Breast epithelium (tissue), 4 donors: Measurements from ENCODE around the gene TTLL11. TPM values are rescaled to one million over a fixed set of nuclear protein-coding genes. Genes with fewer than 3 reads are reported as not detected.

ENCODE experiments used
- DNase-seq, 2 donors: peaks; one replicate each; pipeline ENCODE4 v3.0.0-alpha.2; 2019; ENCODE audit warnings: low spot score in 2 of 2
- H3K27ac ChIP-seq, 2 donors: fragments of 200-600 bp; sonication (generic) in 1 of 2; one replicate each; pipeline ENCODE4 v1.5.1; 2016 to 2019; ENCODE audit warnings: mild to moderate bottlenecking in 1 of 2
- H3K27me3 ChIP-seq, 2 donors: fragments of 200-600 bp; sonication (generic) in 1 of 2; one replicate each; pipeline versions ENCODE4 v1.5.1 to v1.6.0; 2017 to 2019; ENCODE audit warnings: control low read depth in 1 of 2, mild to moderate bottlenecking in 1 of 2
- H3K36me3 ChIP-seq: fragments of 200-600 bp; one replicate; pipeline ENCODE4 v1.5.1; 2019
- H3K4me1 ChIP-seq, 2 donors: fragments of 200-600 bp; sonication (generic); one replicate each; pipeline ENCODE4 v1.5.1; 2016 to 2019; ENCODE audit warnings: control low read depth in 1 of 2
- H3K4me3 ChIP-seq, 3 donors: fragments of 200-600 bp; sonication (generic); 1 replicate in 2 of 3; 2 replicates in 1 of 3; pipeline ENCODE4 v1.5.1; 2016 to 2019; ENCODE audit warnings: mild to moderate bottlenecking in 3 of 3, moderate library complexity in 2 of 3
- H3K9me3 ChIP-seq, 2 donors: fragments of 200-600 bp; sonication (generic) in 1 of 2; one replicate each; pipeline ENCODE4 v1.5.1; 2016 to 2019; ENCODE audit warnings: control low read depth in 1 of 2
- CTCF ChIP-seq, 3 donors: fragments of 450-650 bp; IDR thresholded peaks; one replicate each; pipeline ENCODE4 v1.5.1; 2016 to 2017; ENCODE audit warnings: antibody characterized with exemption in 3 of 3, mild to moderate bottlenecking in 3 of 3, moderate library complexity in 3 of 3
- POLR2A ChIP-seq: fragments of 450-650 bp; IDR thresholded peaks from one replicate; pipeline ENCODE4 v1.6.1; 2016; ENCODE audit warnings: antibody characterized with exemption, mild to moderate bottlenecking, moderate library complexity
- POLR2AphosphoS5 ChIP-seq, 3 donors: sonication (generic); formaldehyde crosslinking; IDR thresholded peaks; one replicate each; pipeline ENCODE4 v1.6.1; 2017; ENCODE audit warnings: antibody characterized with exemption in 3 of 3
- intact Hi-C: fragments of 100-400 bp; cut with DNase I; formaldehyde crosslinking; loops from one replicate; pipeline ENCODE4 v1.15.1; 2023; ENCODE audit warnings: low total_unique reads
- total RNA-seq, 3 donors: library from RNA; depleted of rRNA; stranded (reverse); fragments of >200 nt; gene quantifications; one replicate each; pipeline ENCODE4 v1.1.0, GENCODE V29; 2016

Gene TTLL11
- total RNA-seq, 3 donors from 2014 or later = 9.0 to 12.1 (median 10.0) TPM

GRCh38 chr9:121839726-121840500, 253.2 kb downstream of the TTLL11 start:
- TF ChIP-seq POLR2AphosphoS5 (IDR thresholded peaks at IDR 0.05) (no peak), POLR2A (no peak), CTCF (IDR thresholded peaks at IDR 0.05) (no peak)
- Histone ChIP-seq H3K27me3 (no peaks in the 10 kb centered on the region), H3K27ac (no peak overlapping the region), H3K4me3 (no peak overlapping the region), H3K9me3 (no peaks in the 10 kb centered on the region), H3K36me3 (no peaks in the 10 kb centered on the region), H3K4me1 (no peaks in the 10 kb centered on the region)
- intact Hi-C loops = no loop called here
- DNase-seq = peak in 1 of 2 donors; percentile 12

- no peaks in the 10 kb centered on the region for H3K36me3 ChIP-seq
- no peak overlapping the region for H3K4me3 ChIP-seq
- intact Hi-C loops = no loop called here
- H3K9me3 ChIP-seq = no peaks in the 10 kb centered on the region
- no peaks in the 10 kb centered on the region for H3K27me3 ChIP-seq
- TF ChIP-seq POLR2A (no peak), POLR2AphosphoS5 (IDR thresholded peaks at IDR 0.05) (no peak), CTCF (IDR thresholded peaks at IDR 0.05) (no peak)
- no peaks in the 10 kb centered on the region for H3K4me1 ChIP-seq
- peak in 1 of 2 donors; percentile 28 for DNase-seq
- H3K27ac ChIP-seq = no peak overlapping the region
These were observed 254.1 kb downstream of the TTLL11 start for GRCh38 chr9:121838746-121839669.

GRCh38 chr9:121837113-121837961, 255.8 kb downstream of the TTLL11 start:
- Histone ChIP-seq H3K4me1 (no peaks in the 10 kb centered on the region), H3K27ac (no peak overlapping the region), H3K4me3 (no peak overlapping the region), H3K27me3 (no peaks in the 10 kb centered on the region), H3K9me3 (no peaks in the 10 kb centered on the region), H3K36me3 (no peaks in the 10 kb centered on the region)
- peak in 1 of 2 donors; percentile 27 for DNase-seq
- intact Hi-C loops = no loop called here
- no peak for TF ChIP-seq POLR2A

GRCh38 chr9:121836366-121836885, 256.7 kb downstream of the TTLL11 start:
- intact Hi-C loops = no loop called here
- no peaks in the 10 kb centered on the region for H3K4me1 ChIP-seq
- no peak for TF ChIP-seq POLR2AphosphoS5 (IDR thresholded peaks at IDR 0.05)
- TF ChIP-seq CTCF (IDR thresholded peaks at IDR 0.05) = no peak
- no peaks in the 10 kb centered on the region for H3K36me3 ChIP-seq
- H3K27ac ChIP-seq = no peak overlapping the region
- H3K27me3 ChIP-seq = no peaks in the 10 kb centered on the region
- DNase-seq = peak in 1 of 2 donors; percentile 6
- H3K9me3 ChIP-seq = no peaks in the 10 kb centered on the region
- H3K4me3 ChIP-seq = no peak overlapping the region
